GM03348 (cell line): ENCODE measurements around the gene MT1F.
"Not testable (repeated sequence)": the region's sequence is repeated elsewhere in the genome, so short reads cannot be mapped to it uniquely, and the experiment has no call there.

Experiments
- DNase-seq: peaks from one replicate; pipeline ENCODE4 v3.0.0; 2012; ENCODE audit warnings: low spot score

Gene MT1F

DNA sequence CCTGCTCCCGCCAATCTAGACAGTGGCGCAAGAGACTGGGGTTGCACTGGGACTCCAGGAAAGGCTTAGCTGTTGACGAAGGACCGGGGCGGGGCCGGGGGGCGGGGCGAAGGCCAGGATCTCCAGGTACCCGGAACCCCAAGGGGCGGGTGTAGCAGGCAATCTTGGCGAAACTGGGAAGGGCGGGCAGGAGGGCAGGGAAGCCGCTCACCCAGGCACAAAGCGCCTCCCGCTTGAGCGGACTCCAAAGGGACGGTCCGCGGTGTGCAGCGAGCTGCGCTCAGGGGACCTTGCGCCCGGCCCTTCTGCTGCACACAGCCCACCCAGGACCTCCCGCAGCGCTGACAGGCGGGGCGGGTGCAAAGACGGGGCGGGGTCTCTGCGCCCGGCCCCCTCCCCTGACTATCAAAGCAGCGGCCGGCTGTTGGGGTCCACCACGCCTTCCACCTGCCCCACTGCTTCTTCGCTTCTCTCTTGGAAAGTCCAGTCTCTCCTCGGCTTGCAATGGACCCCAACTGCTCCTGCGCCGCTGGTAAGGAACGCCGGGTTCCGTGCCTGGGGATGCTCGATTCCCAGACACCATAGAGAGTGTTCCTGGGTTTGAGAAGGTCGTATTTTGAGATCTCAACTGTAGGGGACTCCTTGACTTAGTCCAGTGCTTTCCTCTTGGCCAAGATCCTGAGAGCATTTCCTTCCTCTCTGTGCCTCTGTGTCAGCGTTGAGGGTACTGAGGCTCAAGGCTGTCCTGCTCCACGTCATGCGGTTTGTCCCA, at the start of gene MT1F:
Gene MT1F, plus strand, starts transcription at position 405 of the 772 bp plus-strand sequence. Its CDS starts 100 bp downstream, at position 505.
- peak; percentile 32 for DNase-seq

- DNase-seq = peak; percentile 96
These were observed 49.5 kb upstream of the MT1F start, which contains the start of gene MT2A for GRCh38 chr16:56608043-56608875. Gene MT2A (plus strand): TSS chr16:56608584. CDS start chr16:56608656, 72 bp downstream.

GRCh38 chr16:56608876-56609462, 48.8 kb upstream of the MT1F start:
- DNase-seq = no peak

- peak; percentile 60 for DNase-seq
These were observed 48.3 kb upstream of the MT1F start for GRCh38 chr16:56609463-56609921.

DNA sequence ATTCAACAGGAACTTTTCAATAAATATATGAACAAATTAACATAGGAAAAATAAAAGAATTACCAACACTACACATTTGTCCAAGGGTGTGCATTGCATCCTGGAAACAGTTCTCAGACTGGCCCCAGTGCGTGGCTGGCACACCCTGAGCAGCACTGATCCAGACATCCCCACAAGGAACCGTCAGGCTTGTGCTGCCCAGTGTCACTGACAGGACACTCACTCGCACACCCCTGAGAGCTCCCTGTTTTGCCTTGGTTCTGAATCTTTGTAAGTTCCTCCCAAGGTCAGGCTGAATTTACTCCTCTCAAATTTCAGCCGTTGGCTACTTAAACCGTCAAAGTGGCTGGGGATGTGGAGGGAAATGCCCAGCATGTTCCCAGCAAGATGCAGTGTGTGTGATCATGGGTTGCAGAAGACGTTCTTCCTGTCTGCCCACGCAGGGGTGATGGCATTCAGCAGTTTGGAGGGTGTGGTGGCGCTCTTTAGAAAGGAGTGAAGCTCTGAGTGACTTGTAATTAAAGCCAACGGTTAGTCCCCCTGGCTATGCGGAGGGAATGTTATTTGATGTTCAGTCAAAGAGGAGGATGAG, 47.6 kb upstream of the MT1F start:
- peak; percentile 67 for DNase-seq

GRCh38 chr16:56610609-56611111, 47.1 kb upstream of the MT1F start:
- DNase-seq = no peak

DNA sequence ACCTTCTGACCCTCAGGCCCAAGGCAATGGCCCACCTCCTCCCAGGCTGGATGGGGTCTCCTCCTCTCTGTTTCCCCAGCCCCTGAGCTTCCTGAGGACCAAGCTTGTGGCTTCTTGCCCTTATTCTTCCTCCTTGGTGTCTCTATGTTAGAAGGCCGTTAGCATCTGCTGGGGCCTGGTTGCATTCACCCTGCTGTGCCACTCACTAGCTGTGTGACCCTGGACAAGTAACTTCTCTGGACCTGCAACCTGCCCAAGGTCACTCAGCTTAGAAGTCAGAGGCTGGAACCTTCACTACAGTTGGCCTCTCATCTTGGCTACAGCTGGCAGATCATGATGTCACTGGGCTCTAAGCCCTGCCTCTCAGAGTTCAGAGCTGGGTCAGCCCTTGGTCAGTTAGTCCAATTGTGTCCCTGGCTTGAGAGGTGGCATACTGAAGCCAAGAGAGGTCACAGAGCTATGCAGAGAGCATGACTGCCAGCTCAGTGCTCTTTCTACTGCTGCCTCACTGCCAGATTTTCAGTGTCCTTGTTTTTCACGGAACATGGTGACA, 46.4 kb upstream of the MT1F start:
- peak; percentile 33 for DNase-seq

- no peak for DNase-seq
These were observed 44.1 kb upstream of the MT1F start for GRCh38 chr16:56613706-56614105.

DNA sequence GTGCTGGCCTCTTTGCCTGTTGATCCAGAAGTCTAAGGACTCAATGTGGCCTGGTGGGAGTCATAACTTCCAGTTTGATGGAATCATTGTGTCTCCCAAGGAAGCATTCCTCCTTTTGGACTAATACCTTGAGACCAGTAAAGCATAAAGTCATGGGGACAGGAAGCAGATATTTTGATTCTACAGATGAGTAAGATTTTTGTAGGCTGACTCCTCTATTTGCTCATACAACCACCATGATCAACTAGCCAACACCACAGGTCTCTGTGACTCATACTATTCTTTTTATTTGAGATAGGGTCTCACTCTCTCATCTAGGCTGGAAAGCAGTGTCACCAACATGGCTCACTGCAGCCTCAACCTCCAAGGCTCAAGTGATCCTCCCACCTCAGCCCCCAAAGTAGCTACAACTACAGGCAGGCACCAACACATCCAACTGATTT, 43.2 kb upstream of the MT1F start:
- peak; percentile 39 for DNase-seq

GRCh38 chr16:56615353-56615752, 42.4 kb upstream of the MT1F start:
- DNase-seq = no peak

DNA sequence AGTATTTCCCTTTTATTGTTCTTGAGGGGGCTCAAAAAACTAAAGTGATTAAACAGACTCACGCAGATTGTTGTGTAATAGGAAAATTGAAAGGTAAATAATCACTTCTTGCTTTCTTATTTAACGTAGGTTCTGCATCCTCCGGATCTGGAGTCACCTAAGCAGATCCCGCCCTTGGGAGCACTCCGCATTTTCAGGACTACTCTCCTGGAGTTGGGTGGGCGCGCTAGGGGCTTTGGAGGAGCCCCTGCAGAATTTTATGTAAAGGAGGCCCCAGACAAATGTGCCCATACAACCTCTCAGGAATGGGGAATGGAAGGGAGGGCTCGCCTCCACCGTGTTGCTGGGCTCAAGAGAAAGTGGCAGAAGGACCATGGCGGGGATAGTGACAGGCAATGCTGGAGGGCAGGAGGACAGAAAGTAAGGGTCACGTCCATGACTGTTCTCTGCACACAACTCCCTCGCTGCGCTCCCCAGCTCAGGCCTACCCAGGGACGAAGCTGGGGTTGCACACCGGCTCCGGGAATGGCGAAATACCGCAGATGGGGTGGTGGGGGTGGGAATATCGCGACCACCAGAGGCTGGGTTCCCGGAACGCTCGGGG, 41.0 kb upstream of the MT1F start:
- DNase-seq = no peak

- DNase-seq = peak; percentile 86
These were observed 40.3 kb upstream of the MT1F start for GRCh38 chr16:56617212-56618085.

- no peak for DNase-seq
These were observed 39.6 kb upstream of the MT1F start for GRCh38 chr16:56618138-56618537.

DNA sequence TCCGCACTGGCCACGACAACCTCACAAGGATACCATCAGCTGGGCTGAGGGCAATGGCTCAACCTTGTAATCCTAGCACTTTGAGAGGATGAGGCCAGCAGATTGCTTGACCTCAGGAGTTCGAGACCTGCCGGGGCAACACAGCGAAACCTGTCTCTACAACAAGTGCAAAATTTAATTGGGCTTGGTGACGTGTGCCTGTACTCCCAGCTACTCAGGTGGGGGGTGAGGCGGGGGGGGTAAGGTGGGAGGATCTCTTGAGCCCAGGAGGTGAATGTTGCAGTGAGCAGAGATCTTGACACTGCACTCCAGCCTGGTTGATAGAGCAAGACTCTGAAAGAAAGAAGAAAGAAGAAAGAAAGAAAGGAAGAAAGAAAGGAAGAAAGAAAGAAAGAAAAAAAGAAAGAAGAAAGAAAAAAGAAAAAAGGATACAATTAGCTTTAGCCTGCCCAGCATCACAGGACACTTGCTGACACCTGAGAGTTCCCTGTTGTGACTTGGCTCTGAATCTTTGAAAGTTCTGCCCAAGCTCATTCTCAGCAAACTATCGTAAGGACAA, 37.3 kb upstream of the MT1F start:
- no peak for DNase-seq

GRCh38 chr16:56621665-56622445, 35.9 kb upstream of the MT1F start:
- not testable (repeated sequence) for DNase-seq

DNA sequence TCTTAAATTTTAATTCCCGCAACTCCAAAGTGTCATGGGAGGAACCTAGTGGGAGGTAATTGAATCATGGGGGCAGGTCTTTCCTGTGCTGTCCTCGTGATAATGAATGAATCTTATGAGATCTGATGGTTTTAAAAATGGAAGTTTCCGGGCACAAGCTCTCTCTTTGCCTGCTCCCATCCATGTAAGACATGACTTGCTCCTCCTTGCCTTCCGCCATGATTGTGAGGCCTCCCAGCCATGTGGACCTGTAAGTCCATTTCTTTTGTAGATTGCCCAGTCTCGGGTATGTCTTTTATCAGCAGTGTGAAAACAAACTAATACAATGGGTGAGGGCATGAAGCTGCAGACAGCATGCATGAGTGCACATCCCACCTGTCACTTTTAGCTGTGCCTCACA, 34.6 kb upstream of the MT1F start:
- not testable (repeated sequence) for DNase-seq

- DNase-seq = no peak
These were observed 34.1 kb upstream of the MT1F start for GRCh38 chr16:56623637-56624036.

GRCh38 chr16:56625140-56625942, 32.4 kb upstream of the MT1F start, which contains the start of gene MT1E:
Gene MT1E (plus strand): TSS chr16:56625781. CDS start chr16:56625852, 71 bp downstream.
- DNase-seq = peak; percentile 95
